Ovary (tissue), 10 donors: ENCODE measurements around the gene PPM1A. TPM values are rescaled to one million over a fixed set of nuclear protein-coding genes. Genes with fewer than 3 reads are reported as not detected.

Experiments used
- DNase-seq, 5 donors: peaks; one replicate each; pipeline ENCODE4 v3.0.0-alpha.2; 2019 to 2020
- H3K27ac ChIP-seq, 2 donors: fragments of 200-600 bp; one replicate each; pipeline versions ENCODE4 v1.5.1 to v1.8.0; 2019 to 2022
- H3K27me3 ChIP-seq: fragments of 200-600 bp; one replicate; pipeline ENCODE4 v1.8.0; 2022
- H3K36me3 ChIP-seq: fragments of 200-600 bp; sonication (generic); one replicate; pipeline ENCODE4 v1.5.1; 2019
- H3K4me1 ChIP-seq: one replicate; pipeline ENCODE4 v1.8.1; 2013; ENCODE audit warnings: mild to moderate bottlenecking, moderate library complexity; ENCODE audit not compliant: insufficient read depth
- H3K4me3 ChIP-seq: fragments of 200-600 bp; sonication (generic); one replicate; pipeline ENCODE4 v1.5.1; 2017
- H3K9me3 ChIP-seq, 2 donors: fragments of 200-600 bp in 1 of 2; sonication (generic) in 1 of 2; one replicate each; pipeline versions ENCODE4 v1.5.1 to v1.8.1; 2013 to 2019; ENCODE audit warnings: mild to moderate bottlenecking in 1 of 2, moderate library complexity in 1 of 2
- EP300 ChIP-seq: sonication (generic); formaldehyde crosslinking; IDR thresholded peaks from one replicate; pipeline ENCODE4 v1.6.1; 2017; ENCODE audit warnings: antibody characterized with exemption
- POLR2A ChIP-seq: fragments of 450-650 bp; IDR thresholded peaks from one replicate; pipeline ENCODE4 v1.6.1; 2017; ENCODE audit warnings: antibody characterized with exemption, mild to moderate bottlenecking, moderate library complexity
- WGBS, 3 donors: extraction: QIAGEN DNeasy Blood & Tissue Kit in 1 of 3; methylation state at CpG; one replicate each; pipeline versions ENCODE4 v1.1.5 to v1.1.7; 2013 to 2017; 5-methylcytosine and 5-hydroxymethylcytosine counted together
- intact Hi-C, 4 donors: fragments of 100-400 bp; cut with DNase I; formaldehyde crosslinking; loops; one replicate each; pipeline versions ENCODE4 v1.11.0 to v1.15.1; 2022 to 2023
- long read RNA-seq, 3 donors: library from polyadenylated mRNA in 2 of 3; unstranded in 2 of 3; transcript quantifications; one replicate each; pipeline ENCODE4 v2.0.0 and lab custom pipeline, GENCODE V29; 2021 to 2026
- polyA plus RNA-seq, 2 donors: library from polyadenylated mRNA; stranded (reverse); fragments of 200-250 nt in 1 of 2; fragments of 350-450 nt in 1 of 2; fragmentation: Illumina TruSeq in 1 of 2; extraction: RNeasy Lipid Tissue Mini Kit (QIAGEN cat#74804) in 1 of 2; gene quantifications; one replicate each; pipeline ENCODE4 v1.2.3, GENCODE V29; 2013 to 2014
- total RNA-seq, 7 donors: library from RNA; depleted of rRNA in 2 of 7; stranded (reverse); fragments of >200 nt in 2 of 7; fragmentation: NEBNext Ultra II Directional in 3 of 7; extraction: Animal tissue kit (Norgen Biotek cat#: 25700) in 3 of 7; gene quantifications; one replicate each; pipeline versions ENCODE4 v1.1.0 to v1.2.4, GENCODE V29; 2016 to 2023
- TF ChIP-seq, protein P1 (sequence below), 3 donors: fragments of 450-650 bp in 2 of 3; fragments of 200-600 bp in 1 of 3; IDR thresholded peaks; one replicate each; pipeline versions ENCODE4 v1.5.1 to v1.8.0; 2016 to 2022; ENCODE audit warnings: antibody characterized with exemption in 3 of 3, mild to moderate bottlenecking in 1 of 3
- donor health status: DM: no; HTN: no; CAD: no; lungs with moderate emphysema.
- donor health status: DM: no; HTN: no; CAD: no.
- donor health status: Bipolar disorder and iron deficiency.
- donor health status: DM: yes; HTN: yes; CAD: no.
- donor health status: DM: no; HTN: no; CAD: no.
- donor health status: DM: yes; HTN: yes; CAD: no.

The PPM1A gene
- total RNA-seq, result 10 to 100 TPM; 24.4 to 44.7 (median 43.2) TPM
- 10 to 100 TPM; 15.0 to 34.2 TPM for polyA plus RNA-seq
- long read RNA-seq, donor 1, full-length matches to known transcripts, result 1 of 6 reads
- long read RNA-seq, donor 1, partial matches to known transcripts, result 3 of 6 reads
- long read RNA-seq, donor 1, other reads (novel, unspliced or antisense), result 2 of 6 reads
- long read RNA-seq, donor 2, full-length matches to known transcripts, result 9 of 9 reads
- long read RNA-seq, donor 2, partial matches to known transcripts, result 0 of 9 reads
- long read RNA-seq, donor 2, other reads (novel, unspliced or antisense), result 0 of 9 reads
- long read RNA-seq, donor 3, full-length matches to known transcripts, result 41 of 60 reads
- long read RNA-seq, donor 3, partial matches to known transcripts, result 10 of 60 reads
- long read RNA-seq, donor 3, other reads (novel, unspliced or antisense), result 9 of 60 reads

DNA sequence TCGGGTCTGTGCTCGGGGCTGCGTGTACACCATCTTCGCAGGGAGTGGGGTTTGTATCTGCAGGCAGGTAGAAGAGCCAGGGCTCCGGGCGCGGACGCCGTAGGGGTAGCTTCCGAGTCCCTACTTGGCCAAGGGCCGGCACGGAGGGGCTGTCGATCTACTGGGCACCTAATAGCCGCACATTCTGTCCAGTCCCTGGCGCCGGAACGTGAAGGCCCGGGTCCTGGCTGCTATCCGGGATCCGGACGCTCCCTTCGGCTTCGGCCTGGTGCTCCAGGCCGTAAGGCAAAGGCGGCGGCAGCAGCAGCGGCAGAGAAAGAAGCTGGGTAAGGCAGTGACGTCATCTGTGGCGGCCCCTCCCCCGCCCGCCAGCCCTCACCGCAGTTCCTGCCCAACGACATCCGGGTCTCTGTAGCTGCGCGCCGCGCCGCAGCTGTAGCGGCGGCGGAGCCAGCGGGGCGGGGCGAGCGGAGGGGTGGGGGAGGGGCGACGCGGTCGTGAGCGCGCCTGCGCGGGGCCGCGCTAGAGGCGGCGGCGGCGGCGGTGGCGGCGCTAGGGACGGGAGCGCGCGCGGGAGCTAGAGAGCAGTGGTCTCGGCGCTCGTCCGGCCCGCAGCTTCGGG, at the start of gene PPM1A:
TSS of gene PPM1A (plus strand) at position 525 of the 622 bp plus-strand sequence. CDS start 33,483 bp downstream, outside the sequence.
- Histone ChIP-seq H3K4me3 (peak within 1 kb of the TSS; percentile 91), H3K27ac (peak within 1 kb of the TSS; percentile 97 to 99), H3K9me3 (no peaks in the 10 kb centered on the region), H3K4me1 (peaks cover 4% of the 10 kb centered on the region), H3K36me3 (no peaks in the 10 kb centered on the region), H3K27me3 (no peaks in the 10 kb centered on the region)
- 0 to 1% (median 0%) methylated on average over 41 to 74 of the region's 74 CpGs for WGBS, 3 donors
- intact Hi-C loops, result loop anchor here in 2 of 4 donors (2.0 to 10.0 kb wide), 3 partner anchors 84 to 157 kb away; partner anchors contain the start of genes DHRS7 (in 1 of the 2) and PCNX4 (in 1 of the 2)
- peak; percentile 96 for TF ChIP-seq POLR2A
- TF ChIP-seq, protein P1, sequence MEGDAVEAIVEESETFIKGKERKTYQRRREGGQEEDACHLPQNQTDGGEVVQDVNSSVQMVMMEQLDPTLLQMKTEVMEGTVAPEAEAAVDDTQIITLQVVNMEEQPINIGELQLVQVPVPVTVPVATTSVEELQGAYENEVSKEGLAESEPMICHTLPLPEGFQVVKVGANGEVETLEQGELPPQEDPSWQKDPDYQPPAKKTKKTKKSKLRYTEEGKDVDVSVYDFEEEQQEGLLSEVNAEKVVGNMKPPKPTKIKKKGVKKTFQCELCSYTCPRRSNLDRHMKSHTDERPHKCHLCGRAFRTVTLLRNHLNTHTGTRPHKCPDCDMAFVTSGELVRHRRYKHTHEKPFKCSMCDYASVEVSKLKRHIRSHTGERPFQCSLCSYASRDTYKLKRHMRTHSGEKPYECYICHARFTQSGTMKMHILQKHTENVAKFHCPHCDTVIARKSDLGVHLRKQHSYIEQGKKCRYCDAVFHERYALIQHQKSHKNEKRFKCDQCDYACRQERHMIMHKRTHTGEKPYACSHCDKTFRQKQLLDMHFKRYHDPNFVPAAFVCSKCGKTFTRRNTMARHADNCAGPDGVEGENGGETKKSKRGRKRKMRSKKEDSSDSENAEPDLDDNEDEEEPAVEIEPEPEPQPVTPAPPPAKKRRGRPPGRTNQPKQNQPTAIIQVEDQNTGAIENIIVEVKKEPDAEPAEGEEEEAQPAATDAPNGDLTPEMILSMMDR (IDR thresholded peaks at IDR 0.05), result peak in 1 of 3 donors; percentile 7
- TF ChIP-seq EP300, result peak; percentile 65
- DNase-seq, result peak; percentile 96 to 98 (median 97)

DNA sequence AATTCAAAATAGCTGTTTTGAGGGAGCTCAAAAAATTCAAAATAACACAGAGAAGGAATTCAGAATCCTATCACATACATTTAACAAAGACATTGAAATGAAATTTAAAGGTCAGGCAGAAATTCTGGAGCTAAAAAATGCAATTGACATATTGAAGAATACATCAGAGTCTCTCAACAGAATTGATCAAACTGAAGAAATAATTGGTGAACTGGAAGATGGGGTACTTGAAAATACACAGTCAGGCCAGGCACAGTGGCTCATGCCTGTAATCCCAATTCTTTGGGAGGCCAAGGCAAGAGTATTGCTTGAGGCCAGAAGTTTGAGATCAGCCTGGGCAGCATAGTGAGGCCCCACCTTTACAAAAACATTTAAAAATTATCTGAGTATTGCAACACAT, 49.7 kb upstream of the PPM1A start:
- no peak for DNase-seq
- H3K4me3 ChIP-seq, result no peak overlapping the region
- H3K4me1 ChIP-seq, result peaks cover 2% of the 10 kb centered on the region
- intact Hi-C loops, result no loop called here
- no peaks in the 10 kb centered on the region for H3K27me3 ChIP-seq
- no peaks in the 10 kb centered on the region for H3K9me3 ChIP-seq
- no peak for TF ChIP-seq POLR2A
- no peaks in the 10 kb centered on the region for H3K36me3 ChIP-seq
- no peak overlapping the region for H3K27ac ChIP-seq

DNA sequence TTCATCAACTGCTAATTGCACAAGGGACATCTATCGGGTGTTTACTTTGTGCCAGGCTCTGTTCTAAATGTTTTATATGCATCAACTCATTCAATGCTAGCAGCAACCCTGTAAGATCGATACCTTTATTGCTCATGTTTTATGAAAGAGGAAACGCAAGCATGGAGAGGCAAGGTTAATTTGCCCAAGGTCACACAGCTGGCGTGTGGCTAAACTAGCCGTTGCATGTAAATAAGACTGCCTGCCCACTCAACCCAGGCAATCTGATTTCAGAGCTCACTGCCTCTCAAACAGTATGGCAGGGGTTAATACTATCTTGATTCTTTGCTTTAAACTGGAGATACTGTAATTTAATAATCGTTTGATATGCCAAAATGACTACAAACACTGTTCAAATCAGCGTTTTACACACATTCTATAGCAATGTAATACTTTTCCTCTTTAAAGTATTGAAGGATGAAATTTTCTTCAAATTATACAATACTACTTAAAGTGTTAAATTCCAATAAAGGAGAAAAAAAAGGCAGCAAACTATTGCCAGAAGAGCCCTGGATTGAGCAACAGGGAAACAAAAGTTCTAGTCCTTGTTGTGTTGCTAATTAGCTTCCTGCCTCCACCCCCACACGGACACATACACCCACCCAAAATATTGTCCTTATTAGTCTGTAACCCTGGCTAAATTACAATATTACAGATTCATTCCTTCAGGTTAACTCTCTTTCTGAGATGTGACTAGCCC, 44.7 kb upstream of the PPM1A start:
- H3K27ac ChIP-seq, result no peak overlapping the region
- no peak overlapping the region for H3K4me3 ChIP-seq
- WGBS, 3 donors, result 13 to 23% (median 19%) methylated on average over 8 of the region's 8 CpGs
- H3K9me3 ChIP-seq, result no peaks in the 10 kb centered on the region
- no peak for DNase-seq
- peaks cover 2% of the 10 kb centered on the region for H3K4me1 ChIP-seq
- TF ChIP-seq EP300 (no peak), POLR2A (no peak)
- TF ChIP-seq, protein P1 (IDR thresholded peaks at IDR 0.05), result no peak
- intact Hi-C loops, result no loop called here
- no peaks in the 10 kb centered on the region for H3K27me3 ChIP-seq
- no peaks in the 10 kb centered on the region for H3K36me3 ChIP-seq

DNA sequence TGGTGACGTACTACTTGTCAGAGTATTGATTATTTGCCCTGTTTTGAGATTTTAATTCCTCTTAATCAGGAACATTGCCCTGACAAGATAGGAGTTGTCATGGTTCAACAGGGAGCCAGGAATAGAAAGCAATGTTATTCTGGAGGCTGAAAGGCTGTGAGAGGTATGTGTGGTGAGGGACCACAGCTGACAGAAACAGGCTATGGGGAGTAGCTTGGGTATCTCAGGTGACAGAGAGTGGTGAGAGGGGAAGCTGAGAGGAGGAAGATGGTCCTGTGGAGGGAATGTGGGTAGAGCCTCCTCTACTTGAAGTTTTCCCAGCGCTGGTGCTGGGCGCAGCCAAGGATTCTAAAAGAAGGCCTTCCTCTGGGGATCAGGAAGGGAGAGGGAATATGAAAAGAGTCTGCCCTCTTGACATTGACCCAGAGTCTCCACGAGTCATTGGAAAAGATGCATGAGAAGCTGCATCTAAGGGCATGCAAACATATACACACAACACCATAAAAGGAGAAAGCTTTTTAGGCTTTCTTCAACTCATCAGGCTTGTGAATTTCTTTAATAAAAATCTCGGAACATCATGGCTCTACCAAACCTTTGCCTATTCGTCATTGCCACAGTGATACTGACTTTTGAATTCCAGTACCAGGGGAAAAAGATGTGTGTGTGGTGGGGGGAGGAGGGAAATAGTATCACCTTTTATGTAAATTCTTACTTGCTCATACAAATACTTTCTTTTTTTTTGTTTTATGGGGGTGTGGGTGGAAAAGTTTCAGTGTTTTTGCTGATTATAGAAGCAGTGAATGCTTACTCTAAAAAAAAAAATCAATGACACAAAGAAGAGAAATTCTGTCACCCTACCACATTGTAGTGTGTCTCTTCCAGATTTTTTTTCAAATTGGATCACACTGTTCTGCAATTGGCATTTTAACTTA, 43.9 kb upstream of the PPM1A start:
- H3K27me3 ChIP-seq, result no peaks in the 10 kb centered on the region
- H3K27ac ChIP-seq, result no peak overlapping the region
- no peak overlapping the region for H3K4me3 ChIP-seq
- no peaks in the 10 kb centered on the region for H3K9me3 ChIP-seq
- no peak for DNase-seq
- H3K4me1 ChIP-seq, result peaks cover 2% of the 10 kb centered on the region
- WGBS, 3 donors, result 58 to 60% (median 60%) methylated on average over 6 of the region's 6 CpGs
- TF ChIP-seq, protein P1 (IDR thresholded peaks at IDR 0.05), result no peak
- TF ChIP-seq EP300, result no peak
- TF ChIP-seq POLR2A, result no peak
- intact Hi-C loops, result no loop called here
- H3K36me3 ChIP-seq, result no peaks in the 10 kb centered on the region
